ENCODE data around the gene CNKSR2. TPM values are rescaled to one million over a fixed set of nuclear protein-coding genes. Genes with fewer than 3 reads are reported as not detected.

Gene CNKSR2
- total RNA-seq, 2 donors from 2014 or later: 1.7 TPM; not detected in 1

DNA sequence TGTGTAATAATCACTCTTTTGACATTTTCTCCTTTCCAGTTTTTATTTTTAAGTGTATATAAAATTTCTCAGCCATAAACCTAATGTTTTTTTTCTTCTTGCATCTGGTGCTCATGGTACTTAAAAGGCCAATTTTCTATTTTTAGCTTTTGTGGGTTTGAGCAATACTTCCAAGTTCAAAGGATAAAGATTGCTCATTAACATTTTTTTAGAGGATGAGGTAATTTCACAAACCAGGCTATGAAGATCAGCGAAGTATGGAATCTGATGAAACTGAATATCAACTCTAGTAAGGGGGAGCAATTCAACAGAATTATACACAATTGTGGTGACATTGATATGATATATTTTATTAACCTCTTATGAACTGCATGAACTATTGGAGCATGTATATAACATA, 309.7 kb downstream of the CNKSR2 start:
- Histone ChIP-seq H3K4me1 (no peaks in the 10 kb centered on the region), H3K4me3 (no peak overlapping the region), H3K36me3 (no peaks in the 10 kb centered on the region), H3K27me3 (no peaks in the 10 kb centered on the region), H3K9me3 (no peaks in the 10 kb centered on the region), H3K27ac (no peak overlapping the region)
- DNase-seq (ENCODE audit: low spot score): no peak
- no peak for TF ChIP-seq CTCF (IDR thresholded peaks at IDR 0.05)

DNA sequence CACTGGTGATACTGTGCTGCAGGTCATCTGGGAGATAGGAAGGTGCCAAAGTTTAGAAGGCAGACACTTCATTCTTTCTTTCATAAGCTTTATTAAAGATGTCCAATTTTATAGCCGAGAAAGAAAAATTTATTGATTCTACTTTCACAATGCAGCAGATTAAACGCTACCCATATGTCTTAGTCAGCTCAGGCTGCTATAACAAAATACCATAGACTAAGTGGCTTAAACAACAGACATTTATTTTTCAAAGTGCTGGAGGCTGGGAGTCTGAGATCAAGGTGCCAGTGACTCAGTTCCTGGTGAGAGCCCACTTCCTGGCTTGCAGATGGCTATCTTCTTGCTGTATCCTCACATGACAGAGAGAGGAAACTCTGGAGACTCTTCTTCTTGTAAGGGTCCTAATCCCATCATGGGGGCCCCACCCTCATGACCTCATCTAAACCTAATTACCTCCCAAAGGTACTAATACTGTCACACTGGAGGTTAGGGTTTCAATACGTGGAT, 317.3 kb downstream of the CNKSR2 start:
- TF ChIP-seq CTCF (IDR thresholded peaks at IDR 0.05): no peak
- no peaks in the 10 kb centered on the region for H3K4me1 ChIP-seq
- H3K27me3 ChIP-seq: no peaks in the 10 kb centered on the region
- DNase-seq (ENCODE audit: low spot score): no peak
- no peak overlapping the region for H3K27ac ChIP-seq
- no peaks in the 10 kb centered on the region for H3K9me3 ChIP-seq
- no peak overlapping the region for H3K4me3 ChIP-seq
- no peaks in the 10 kb centered on the region for H3K36me3 ChIP-seq

- Histone ChIP-seq H3K4me3 (no peak overlapping the region), H3K9me3 (no peaks in the 10 kb centered on the region), H3K36me3 (no peaks in the 10 kb centered on the region), H3K27me3 (no peaks in the 10 kb centered on the region), H3K4me1 (no peaks in the 10 kb centered on the region), H3K27ac (no peak overlapping the region)
- no peak for TF ChIP-seq CTCF (IDR thresholded peaks at IDR 0.05)
- no peak for DNase-seq (ENCODE audit: low spot score)
Observed at GRCh38 chrX:21698272-21698671, 324.1 kb downstream of the CNKSR2 start.

DNA sequence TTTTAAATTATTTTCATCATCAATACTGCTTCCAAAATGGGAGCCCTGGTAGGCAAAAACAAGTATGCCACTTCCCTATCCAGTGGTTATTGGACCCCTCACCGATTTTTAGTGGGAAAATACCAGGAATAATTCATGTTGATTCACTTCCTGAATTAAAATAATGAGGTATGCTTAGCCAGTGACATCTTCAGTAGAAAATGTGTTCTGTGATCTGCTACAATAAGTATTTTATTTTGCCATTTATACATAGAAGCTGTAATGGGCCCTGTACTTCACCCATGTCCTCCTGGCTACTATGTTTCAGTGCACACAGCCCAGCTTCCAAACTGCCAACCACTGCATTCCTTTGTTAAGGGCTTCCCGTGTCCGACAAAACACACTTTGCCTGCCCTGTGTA, 324.9 kb downstream of the CNKSR2 start:
- H3K27me3 ChIP-seq: no peaks in the 10 kb centered on the region
- DNase-seq (ENCODE audit: low spot score): no peak
- no peak overlapping the region for H3K4me3 ChIP-seq
- TF ChIP-seq CTCF (IDR thresholded peaks at IDR 0.05): no peak
- H3K4me1 ChIP-seq: no peaks in the 10 kb centered on the region
- H3K36me3 ChIP-seq: no peaks in the 10 kb centered on the region
- H3K27ac ChIP-seq: no peak overlapping the region
- H3K9me3 ChIP-seq: no peaks in the 10 kb centered on the region

GRCh38 chrX:21700275-21700674, 326.1 kb downstream of the CNKSR2 start:
- TF ChIP-seq CTCF (IDR thresholded peaks at IDR 0.05): no peak
- Histone ChIP-seq H3K27me3 (no peaks in the 10 kb centered on the region), H3K4me1 (no peaks in the 10 kb centered on the region)

GRCh38 chrX:21700967-21701366, 326.7 kb downstream of the CNKSR2 start:
- no peaks in the 10 kb centered on the region for H3K4me1 ChIP-seq
- no peak overlapping the region for H3K27ac ChIP-seq
- no peaks in the 10 kb centered on the region for H3K27me3 ChIP-seq
- H3K36me3 ChIP-seq: no peaks in the 10 kb centered on the region
- H3K9me3 ChIP-seq: no peaks in the 10 kb centered on the region
- no peak overlapping the region for H3K4me3 ChIP-seq
- TF ChIP-seq CTCF (IDR thresholded peaks at IDR 0.05): no peak
- DNase-seq (ENCODE audit: low spot score): no peak

More at GRCh38 chrX:21700275-21700674, 326.1 kb downstream of the CNKSR2 start:
- H3K27ac ChIP-seq: no peak overlapping the region
- H3K9me3 ChIP-seq: no peaks in the 10 kb centered on the region
- no peak overlapping the region for H3K4me3 ChIP-seq
- no peaks in the 10 kb centered on the region for H3K36me3 ChIP-seq
- DNase-seq (ENCODE audit: low spot score): no peak

All from right atrium auricular region (tissue), 2 donors.